ENCODE measurements around the gene EDNRA.
A peak's percentile ranks its signal among the peaks of the same experiment; 100 is the strongest.

The EDNRA gene

GRCh38 chr4:147493307-147493706 is 12.4 kb downstream of the EDNRA start:
- DNase-seq (ENCODE audit: low read depth in 2 of 2), result peak in 1 of 2 donors; percentile 23
- TF ChIP-seq CTCF (IDR thresholded peaks at IDR 0.05; ENCODE audit: low read depth, low read length), result no peak
- H3K4me3 ChIP-seq (replicated peaks in 1 of 2; ENCODE audit: low read depth in 2 of 2, low read length in 2 of 2), result no peak overlapping the region

- TF ChIP-seq CTCF (IDR thresholded peaks at IDR 0.05; ENCODE audit: low read depth, low read length), result no peak
- H3K4me3 ChIP-seq (replicated peaks in 1 of 2; ENCODE audit: low read depth in 2 of 2, low read length in 2 of 2), result no peak overlapping the region
- DNase-seq (ENCODE audit: low read depth in 2 of 2), result no peak
Measured at GRCh38 chr4:147494301-147494700, 13.4 kb downstream of the EDNRA start.

GRCh38 chr4:147496500-147496899 is 15.6 kb downstream of the EDNRA start:
- no peak overlapping the region for H3K4me3 ChIP-seq (replicated peaks in 1 of 2; ENCODE audit: low read depth in 2 of 2, low read length in 2 of 2)
- TF ChIP-seq CTCF (IDR thresholded peaks at IDR 0.05; ENCODE audit: low read depth, low read length), result no peak
- peak in 1 of 2 donors; percentile 24 for DNase-seq (ENCODE audit: low read depth in 2 of 2)

- DNase-seq (ENCODE audit: low read depth in 2 of 2), result peak; percentile 71 to 92
- TF ChIP-seq CTCF (IDR thresholded peaks at IDR 0.05; ENCODE audit: low read depth, low read length), result no peak
- H3K4me3 ChIP-seq (replicated peaks in 1 of 2; ENCODE audit: low read depth in 2 of 2, low read length in 2 of 2), result no peak overlapping the region
Measured at GRCh38 chr4:147498031-147498660, 17.2 kb downstream of the EDNRA start.

- no peak for DNase-seq (ENCODE audit: low read depth in 2 of 2)
Measured at GRCh38 chr4:147508346-147508745, 27.4 kb downstream of the EDNRA start.

GRCh38 chr4:147509386-147509785 is 28.5 kb downstream of the EDNRA start:
- DNase-seq (ENCODE audit: low read depth in 2 of 2), result no peak
- no peak overlapping the region for H3K4me3 ChIP-seq (replicated peaks in 1 of 2; ENCODE audit: low read depth in 2 of 2, low read length in 2 of 2)
- no peak for TF ChIP-seq CTCF (IDR thresholded peaks at IDR 0.05; ENCODE audit: low read depth, low read length)

More at GRCh38 chr4:147508346-147508745, 27.4 kb downstream of the EDNRA start:
- TF ChIP-seq CTCF (IDR thresholded peaks at IDR 0.05; ENCODE audit: low read depth, low read length), result no peak
- no peak overlapping the region for H3K4me3 ChIP-seq (replicated peaks in 1 of 2; ENCODE audit: low read depth in 2 of 2, low read length in 2 of 2)
